ENCODE measurements around the gene ANKRD52.
A peak's percentile ranks its signal among the peaks of the same experiment; 100 is the strongest.
"Not testable (repeated sequence)": the region's sequence is repeated elsewhere in the genome, so short reads cannot be mapped to it uniquely, and the experiment has no call there.

Gene ANKRD52

DNA sequence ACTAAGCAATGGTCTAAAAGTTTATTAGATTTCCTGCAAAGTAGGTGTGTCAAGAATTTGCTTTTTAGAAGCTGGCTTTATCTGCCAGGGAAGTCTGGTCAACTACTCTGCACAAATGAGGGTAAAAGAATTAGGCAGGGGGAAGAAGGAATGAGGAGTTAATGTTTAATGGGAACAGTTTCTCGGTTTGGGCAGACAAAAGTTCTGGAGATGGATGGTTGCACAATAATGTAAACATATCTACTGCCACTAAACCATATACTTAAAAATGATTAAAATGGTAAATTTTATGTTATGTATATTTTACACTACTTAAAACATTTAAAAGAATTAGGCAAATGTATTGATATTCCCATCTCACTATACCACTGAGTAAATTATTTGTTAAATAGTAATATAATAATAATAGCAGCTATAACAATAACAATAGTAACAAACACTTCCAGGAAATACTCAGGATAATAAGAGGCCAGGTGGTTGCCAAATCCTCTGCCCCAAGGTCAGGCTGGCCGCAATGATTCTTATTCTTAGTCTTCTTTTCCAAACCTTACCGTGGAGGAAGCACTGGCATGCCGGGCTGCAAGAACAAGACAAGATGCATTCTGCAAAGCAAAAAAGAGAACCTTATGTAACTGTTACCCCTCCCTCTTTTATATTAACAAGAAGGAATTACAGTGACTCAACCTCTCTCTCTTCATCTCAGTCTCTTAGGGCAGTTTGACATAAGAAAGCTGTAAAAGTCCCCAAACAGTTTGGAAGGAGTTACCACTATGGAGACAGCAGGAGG, 28.1 kb upstream of the ANKRD52 start:
- TF ChIP-seq, protein P1, sequence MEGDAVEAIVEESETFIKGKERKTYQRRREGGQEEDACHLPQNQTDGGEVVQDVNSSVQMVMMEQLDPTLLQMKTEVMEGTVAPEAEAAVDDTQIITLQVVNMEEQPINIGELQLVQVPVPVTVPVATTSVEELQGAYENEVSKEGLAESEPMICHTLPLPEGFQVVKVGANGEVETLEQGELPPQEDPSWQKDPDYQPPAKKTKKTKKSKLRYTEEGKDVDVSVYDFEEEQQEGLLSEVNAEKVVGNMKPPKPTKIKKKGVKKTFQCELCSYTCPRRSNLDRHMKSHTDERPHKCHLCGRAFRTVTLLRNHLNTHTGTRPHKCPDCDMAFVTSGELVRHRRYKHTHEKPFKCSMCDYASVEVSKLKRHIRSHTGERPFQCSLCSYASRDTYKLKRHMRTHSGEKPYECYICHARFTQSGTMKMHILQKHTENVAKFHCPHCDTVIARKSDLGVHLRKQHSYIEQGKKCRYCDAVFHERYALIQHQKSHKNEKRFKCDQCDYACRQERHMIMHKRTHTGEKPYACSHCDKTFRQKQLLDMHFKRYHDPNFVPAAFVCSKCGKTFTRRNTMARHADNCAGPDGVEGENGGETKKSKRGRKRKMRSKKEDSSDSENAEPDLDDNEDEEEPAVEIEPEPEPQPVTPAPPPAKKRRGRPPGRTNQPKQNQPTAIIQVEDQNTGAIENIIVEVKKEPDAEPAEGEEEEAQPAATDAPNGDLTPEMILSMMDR (conservative IDR thresholded peaks at IDR 0.05; ENCODE audit: low read depth, low read length): no peak
- DNase-seq (ENCODE audit: low read depth): peak; percentile 16
- no peak overlapping the region for H3K4me3 ChIP-seq (ENCODE audit: low read depth, low read length)

DNA sequence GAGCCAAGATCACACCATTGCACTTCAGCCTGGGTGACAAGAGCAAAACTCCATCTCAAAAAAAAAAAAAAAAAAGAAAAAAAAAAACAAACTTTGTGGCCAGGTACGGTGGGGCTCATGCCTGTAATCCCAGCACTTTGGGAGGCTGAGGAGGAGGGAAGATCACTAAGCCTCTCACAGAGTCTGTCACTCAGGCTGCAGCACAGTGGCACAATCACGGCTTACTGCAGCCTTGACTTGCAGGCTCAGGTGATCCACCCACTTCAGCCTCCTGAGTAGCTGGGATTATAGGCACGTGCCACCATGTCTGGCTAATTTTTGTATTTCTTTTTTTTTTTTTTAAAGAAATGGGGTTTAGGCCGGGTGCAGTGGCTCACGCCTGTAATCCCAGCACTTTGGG, 26.1 kb upstream of the ANKRD52 start:
- H3K4me3 ChIP-seq (ENCODE audit: low read depth, low read length); DNase-seq (ENCODE audit: low read depth): not testable (repeated sequence)

DNA sequence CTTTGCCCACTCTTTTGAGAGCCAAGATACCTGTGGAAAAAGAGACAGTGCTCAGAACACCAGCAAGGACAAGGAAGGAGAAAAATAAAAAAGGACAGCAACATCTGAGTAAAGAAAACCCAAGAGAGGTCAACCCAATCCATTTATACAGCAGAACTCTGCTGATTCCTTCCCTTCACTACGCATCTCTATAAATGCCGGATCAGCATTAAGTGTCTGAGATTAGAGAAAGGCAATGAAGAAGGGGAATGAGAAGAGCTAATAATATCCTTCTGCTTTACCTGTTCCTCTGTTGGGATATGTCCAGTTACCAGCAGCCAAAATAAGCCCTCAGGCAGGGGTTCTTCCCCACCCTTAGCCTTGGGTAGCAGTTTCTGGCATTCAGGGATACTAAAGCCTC, 24.4 kb upstream of the ANKRD52 start:
- DNase-seq (ENCODE audit: low read depth): no peak
- H3K4me3 ChIP-seq (ENCODE audit: low read depth, low read length): no peak overlapping the region
- TF ChIP-seq, protein P1 (conservative IDR thresholded peaks at IDR 0.05; ENCODE audit: low read depth, low read length): no peak

DNA sequence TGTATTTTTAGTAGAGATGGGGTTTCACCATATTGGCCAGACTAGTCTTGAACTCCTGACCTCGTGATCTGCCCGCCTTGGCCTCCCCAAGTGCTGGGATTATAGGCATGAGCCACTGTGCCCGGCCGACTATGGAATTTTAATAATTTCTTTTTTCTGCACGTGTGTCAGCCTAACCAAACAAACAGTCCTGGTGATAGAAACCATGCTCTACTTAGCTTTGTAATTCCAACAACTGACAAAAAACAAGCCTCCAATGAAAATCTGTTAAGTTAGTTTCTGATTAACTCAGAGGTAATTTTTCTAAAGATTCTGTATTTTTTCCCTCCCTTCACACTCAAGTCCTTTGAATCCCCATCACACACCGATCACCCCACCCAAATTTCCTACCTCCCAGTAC, 23.8 kb upstream of the ANKRD52 start:
- TF ChIP-seq, protein P1 (conservative IDR thresholded peaks at IDR 0.05; ENCODE audit: low read depth, low read length): no peak
- no peak overlapping the region for H3K4me3 ChIP-seq (ENCODE audit: low read depth, low read length)
- DNase-seq (ENCODE audit: low read depth): no peak

DNA sequence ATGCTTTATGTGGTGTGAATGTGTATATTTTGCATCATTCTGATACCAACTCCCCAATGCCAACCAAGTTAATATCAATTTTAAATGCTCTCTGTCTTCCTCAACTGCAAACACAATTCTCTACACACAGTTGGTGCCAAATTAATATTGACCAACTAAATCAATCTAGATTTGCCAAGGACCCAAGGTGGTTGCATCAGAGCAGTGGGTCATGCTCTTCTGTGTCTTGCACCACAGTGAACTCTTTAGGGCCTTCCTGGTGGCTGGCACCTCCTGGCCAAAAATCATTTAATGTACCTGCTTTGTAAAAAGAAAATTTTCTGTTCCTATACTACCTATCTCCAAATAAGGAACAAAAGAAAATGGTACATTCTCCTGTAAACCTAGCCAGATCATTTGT, 22.7 kb upstream of the ANKRD52 start:
- TF ChIP-seq, protein P1 (conservative IDR thresholded peaks at IDR 0.05; ENCODE audit: low read depth, low read length): no peak
- DNase-seq (ENCODE audit: low read depth): no peak
- no peak overlapping the region for H3K4me3 ChIP-seq (ENCODE audit: low read depth, low read length)

DNA sequence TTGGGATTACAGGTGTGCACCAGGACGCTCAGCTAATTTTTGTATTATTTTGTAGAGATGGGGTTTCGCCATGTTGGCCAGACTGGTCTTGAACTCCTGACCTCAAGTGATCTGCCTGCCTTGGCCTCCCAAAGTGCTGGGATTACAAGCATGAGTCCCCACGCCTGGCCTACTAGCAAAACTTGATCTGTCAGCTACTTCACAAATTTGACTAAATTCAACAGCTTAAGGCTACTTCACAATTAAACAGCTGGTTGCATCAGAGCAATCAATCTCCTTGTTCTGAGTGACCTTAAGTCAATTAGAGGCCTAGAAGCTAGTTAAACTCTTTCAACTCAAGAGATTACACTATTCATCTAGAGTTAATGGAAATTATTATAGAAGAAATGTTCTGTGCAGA, 20.7 kb upstream of the ANKRD52 start:
- no peak for DNase-seq (ENCODE audit: low read depth)
- TF ChIP-seq, protein P1 (conservative IDR thresholded peaks at IDR 0.05; ENCODE audit: low read depth, low read length): no peak
- H3K4me3 ChIP-seq (ENCODE audit: low read depth, low read length): no peak overlapping the region

DNA sequence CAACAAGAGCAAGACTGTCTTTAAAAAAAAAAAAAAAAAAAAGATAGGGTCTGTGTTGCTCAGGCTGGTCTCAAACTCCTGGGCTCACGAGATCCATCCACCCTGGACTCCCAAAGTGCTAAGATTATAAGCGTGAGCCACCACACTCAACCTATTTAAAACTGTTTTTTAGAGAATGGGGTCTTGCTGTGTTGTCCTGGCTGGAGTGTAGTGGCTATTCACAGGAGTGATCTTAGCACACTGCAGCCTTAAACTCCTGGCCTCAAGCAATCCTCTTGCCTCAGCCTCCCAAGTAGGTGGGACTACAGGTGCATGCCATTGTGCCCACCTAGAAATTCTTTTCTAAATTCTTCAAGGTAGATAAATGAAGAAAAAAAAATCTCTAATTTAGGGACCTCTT, 16.1 kb upstream of the ANKRD52 start:
- TF ChIP-seq, protein P1 (conservative IDR thresholded peaks at IDR 0.05; ENCODE audit: low read depth, low read length): no peak
- DNase-seq (ENCODE audit: low read depth): no peak
- no peak overlapping the region for H3K4me3 ChIP-seq (ENCODE audit: low read depth, low read length)

DNA sequence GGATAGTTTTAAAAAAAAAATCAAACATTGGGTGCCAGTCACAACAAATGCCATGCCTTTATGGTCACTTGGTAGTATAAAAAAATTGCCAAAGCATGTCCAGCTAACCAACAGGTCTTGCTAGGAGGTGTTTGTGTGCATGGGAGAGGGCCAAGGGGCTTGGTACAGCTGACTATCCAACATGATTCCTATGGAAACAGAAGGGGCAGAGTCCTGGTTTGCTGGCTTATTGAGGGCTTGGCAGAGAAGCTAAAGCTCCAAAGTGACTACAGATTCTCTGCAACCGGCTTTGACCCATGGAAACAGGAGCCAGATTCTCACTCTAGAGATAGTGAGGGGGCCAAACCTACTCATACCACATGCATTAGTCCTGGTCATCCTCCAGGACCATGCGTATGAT, 14.3 kb upstream of the ANKRD52 start:
- H3K4me3 ChIP-seq (ENCODE audit: low read depth, low read length); DNase-seq (ENCODE audit: low read depth): not testable (repeated sequence)
